ENCODE results near the gene ZMIZ1. TPM values are rescaled to one million over a fixed set of nuclear protein-coding genes. Genes with fewer than 3 reads are reported as not detected.

The ZMIZ1 gene
- total RNA-seq, 2 donors from 2014 or later: 30.0 to 34.0 TPM

- H3K9me3 ChIP-seq (ENCODE audit: control insufficient read depth, low read length, poor library complexity, severe bottlenecking): no peaks in the 10 kb centered on the region
- ATAC-seq (no peak), DNase-seq (no peak)
- Mint-ChIP-seq H3K27ac (peak overlapping the region; percentile 81), H3K4me3 (no peak overlapping the region), H3K4me1 (peaks cover 41% of the 10 kb centered on the region), H3K27me3 (no peaks in the 10 kb centered on the region), H3K36me3 (ENCODE audit: low read depth) (no peaks in the 10 kb centered on the region)
Measured at GRCh38 chr10:79147796-79148451, 79.2 kb downstream of the ZMIZ1 start.

GRCh38 chr10:79148452-79149344 lies 79.9 kb downstream of the ZMIZ1 start:
- peak overlapping the region; percentile 81 for H3K27ac Mint-ChIP-seq
- no peak overlapping the region for H3K4me3 Mint-ChIP-seq
- H3K36me3 Mint-ChIP-seq (ENCODE audit: low read depth): no peaks in the 10 kb centered on the region
- H3K4me1 Mint-ChIP-seq: peaks cover 40% of the 10 kb centered on the region
- DNase-seq (no peak), ATAC-seq (no peak)
- no peaks in the 10 kb centered on the region for H3K9me3 ChIP-seq (ENCODE audit: control insufficient read depth, low read length, poor library complexity, severe bottlenecking)
- H3K27me3 Mint-ChIP-seq: no peaks in the 10 kb centered on the region

- Mint-ChIP-seq H3K27me3 (no peaks in the 10 kb centered on the region), H3K27ac (peak overlapping the region; percentile 81), H3K4me3 (no peak overlapping the region), H3K4me1 (peaks cover 38% of the 10 kb centered on the region), H3K36me3 (ENCODE audit: low read depth) (no peaks in the 10 kb centered on the region)
- DNase-seq: no peak
- H3K9me3 ChIP-seq (ENCODE audit: control insufficient read depth, low read length, poor library complexity, severe bottlenecking): no peaks in the 10 kb centered on the region
- no peak for ATAC-seq
Measured at GRCh38 chr10:79149345-79149661, 80.5 kb downstream of the ZMIZ1 start.

- Mint-ChIP-seq H3K4me1 (peaks cover 33% of the 10 kb centered on the region), H3K27ac (peak overlapping the region; percentile 81), H3K4me3 (no peak overlapping the region), H3K36me3 (ENCODE audit: low read depth) (no peaks in the 10 kb centered on the region), H3K27me3 (no peaks in the 10 kb centered on the region)
- H3K9me3 ChIP-seq (ENCODE audit: control insufficient read depth, low read length, poor library complexity, severe bottlenecking): no peaks in the 10 kb centered on the region
- peak in 1 of 3 donors; percentile 17 for DNase-seq
- peak; percentile 70 for ATAC-seq
Measured at GRCh38 chr10:79149662-79150443, 81.1 kb downstream of the ZMIZ1 start.

GRCh38 chr10:79150444-79150754 lies 81.6 kb downstream of the ZMIZ1 start:
- Mint-ChIP-seq H3K27me3 (no peaks in the 10 kb centered on the region), H3K4me1 (peaks cover 28% of the 10 kb centered on the region), H3K4me3 (no peak overlapping the region), H3K36me3 (ENCODE audit: low read depth) (no peaks in the 10 kb centered on the region), H3K27ac (peak overlapping the region; percentile 75)
- ATAC-seq (no peak), DNase-seq (no peak)
- no peaks in the 10 kb centered on the region for H3K9me3 ChIP-seq (ENCODE audit: control insufficient read depth, low read length, poor library complexity, severe bottlenecking)

DNA sequence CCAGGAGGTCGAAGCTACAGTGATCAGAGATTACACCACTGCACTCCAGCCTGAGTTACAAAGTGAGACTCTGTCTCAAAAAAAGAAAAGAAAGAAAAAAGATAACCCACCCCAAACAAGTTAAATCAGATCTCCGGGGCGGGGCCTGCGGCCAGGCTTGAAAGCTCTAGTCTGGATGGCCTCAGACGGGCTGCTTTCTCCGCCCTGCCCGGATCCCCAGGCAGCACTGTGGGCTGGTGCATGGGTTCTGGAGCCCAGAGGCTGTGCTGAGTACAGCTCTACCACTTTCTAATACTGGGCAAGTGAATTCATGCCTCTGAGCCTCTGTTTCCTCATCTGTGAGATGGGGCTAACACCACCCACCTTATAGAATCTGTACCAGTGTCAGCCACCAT lies 83.7 kb downstream of the ZMIZ1 start:
- ATAC-seq (no peak), DNase-seq (no peak)
- H3K27me3 Mint-ChIP-seq: no peaks in the 10 kb centered on the region
- no peaks in the 10 kb centered on the region for H3K36me3 Mint-ChIP-seq (ENCODE audit: low read depth)
- H3K4me1 Mint-ChIP-seq: peaks cover 26% of the 10 kb centered on the region
- H3K27ac Mint-ChIP-seq: no peak overlapping the region
- H3K9me3 ChIP-seq (ENCODE audit: control insufficient read depth, low read length, poor library complexity, severe bottlenecking): no peaks in the 10 kb centered on the region
- no peak overlapping the region for H3K4me3 Mint-ChIP-seq

- no peak for ATAC-seq
- peaks cover 21% of the 10 kb centered on the region for H3K4me1 Mint-ChIP-seq
Measured at GRCh38 chr10:79153745-79154144, 85.0 kb downstream of the ZMIZ1 start.

GRCh38 chr10:79155301-79156081 lies 86.7 kb downstream of the ZMIZ1 start:
- Mint-ChIP-seq H3K4me1 (peaks cover 10% of the 10 kb centered on the region), H3K27ac (peak overlapping the region; percentile 74), H3K36me3 (ENCODE audit: low read depth) (no peaks in the 10 kb centered on the region), H3K4me3 (no peak overlapping the region), H3K27me3 (no peaks in the 10 kb centered on the region)
- no peak for DNase-seq
- H3K9me3 ChIP-seq (ENCODE audit: control insufficient read depth, low read length, poor library complexity, severe bottlenecking): no peaks in the 10 kb centered on the region
- ATAC-seq: no peak

More at GRCh38 chr10:79153745-79154144, 85.0 kb downstream of the ZMIZ1 start:
- no peaks in the 10 kb centered on the region for H3K9me3 ChIP-seq (ENCODE audit: control insufficient read depth, low read length, poor library complexity, severe bottlenecking)
- no peak for DNase-seq
- Mint-ChIP-seq H3K36me3 (ENCODE audit: low read depth) (no peaks in the 10 kb centered on the region), H3K27me3 (no peaks in the 10 kb centered on the region), H3K4me3 (no peak overlapping the region), H3K27ac (no peak overlapping the region)

DNA sequence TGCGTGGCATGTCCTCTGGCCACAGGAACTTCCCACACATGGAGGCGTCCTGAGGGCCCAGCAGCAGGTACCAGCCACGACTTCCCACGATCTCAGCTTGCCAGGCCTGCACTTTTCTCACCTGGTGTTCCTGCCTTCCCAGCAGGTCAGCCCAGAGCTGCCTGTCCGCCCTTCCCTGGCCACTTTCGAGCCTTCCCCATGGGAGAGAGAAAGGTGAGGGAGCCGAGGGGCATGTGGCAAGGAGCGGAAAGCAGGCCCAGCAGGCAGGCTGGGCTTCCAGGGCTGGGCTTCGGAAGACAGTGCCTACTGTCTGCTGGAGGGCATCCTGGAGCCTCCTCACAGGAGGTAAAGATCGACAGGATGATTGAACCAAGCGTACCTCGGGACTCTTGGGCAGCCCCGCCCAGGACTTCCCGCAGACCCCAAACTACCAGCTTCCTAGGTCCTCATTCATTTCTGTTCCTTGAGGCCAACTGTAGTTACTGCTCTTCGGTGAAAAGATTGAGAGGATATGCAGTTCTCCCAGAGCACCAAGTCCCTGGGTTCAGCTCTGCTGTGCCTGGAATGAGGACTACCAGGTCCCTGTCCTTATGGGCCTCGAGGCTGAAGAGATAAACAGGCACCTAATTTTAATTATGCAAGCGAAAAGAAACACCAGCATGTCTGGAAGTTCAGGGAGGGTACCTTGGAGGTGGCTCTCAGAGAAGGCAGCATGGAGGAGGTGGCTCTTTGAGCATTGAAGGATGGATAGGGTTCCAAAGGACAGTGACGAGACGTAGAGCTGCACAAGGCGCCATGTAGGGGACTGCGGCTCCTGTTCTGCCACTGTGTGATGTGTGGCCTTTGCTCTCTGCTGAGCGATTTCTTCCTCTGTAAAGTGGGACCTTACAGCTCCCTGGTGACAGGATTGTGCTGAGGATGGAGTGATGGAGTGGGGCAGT lies 87.8 kb downstream of the ZMIZ1 start:
- ATAC-seq: no peak
- Mint-ChIP-seq H3K27ac (peak overlapping the region; percentile 74), H3K4me3 (no peak overlapping the region), H3K36me3 (ENCODE audit: low read depth) (peaks cover 3% of the 10 kb centered on the region), H3K27me3 (no peaks in the 10 kb centered on the region), H3K4me1 (peaks cover 12% of the 10 kb centered on the region)
- no peak for DNase-seq
- no peaks in the 10 kb centered on the region for H3K9me3 ChIP-seq (ENCODE audit: control insufficient read depth, low read length, poor library complexity, severe bottlenecking)

GRCh38 chr10:79158004-79158340 lies 89.2 kb downstream of the ZMIZ1 start:
- H3K36me3 Mint-ChIP-seq (ENCODE audit: low read depth): peaks cover 3% of the 10 kb centered on the region
- H3K9me3 ChIP-seq (ENCODE audit: control insufficient read depth, low read length, poor library complexity, severe bottlenecking): no peaks in the 10 kb centered on the region
- no peak overlapping the region for H3K27ac Mint-ChIP-seq
- no peak overlapping the region for H3K4me3 Mint-ChIP-seq
- peaks cover 13% of the 10 kb centered on the region for H3K4me1 Mint-ChIP-seq
- ATAC-seq (no peak), DNase-seq (no peak)
- H3K27me3 Mint-ChIP-seq: no peaks in the 10 kb centered on the region

GRCh38 chr10:79158402-79159097 lies 89.8 kb downstream of the ZMIZ1 start:
- DNase-seq (no peak), ATAC-seq (no peak)
- Mint-ChIP-seq H3K27ac (no peak overlapping the region), H3K27me3 (no peaks in the 10 kb centered on the region), H3K4me1 (peaks cover 13% of the 10 kb centered on the region), H3K4me3 (no peak overlapping the region), H3K36me3 (ENCODE audit: low read depth) (peaks cover 3% of the 10 kb centered on the region)
- no peaks in the 10 kb centered on the region for H3K9me3 ChIP-seq (ENCODE audit: control insufficient read depth, low read length, poor library complexity, severe bottlenecking)

All from T-helper 17 cell (primary cell).